DND-41 (cell line): ENCODE data around the gene NR6A1.

Experiments
- EZH2 ChIP-seq: IDR thresholded peaks from 3 replicates; pipeline ENCODE4 v1.6.1; 2012; ENCODE audit warnings: borderline replicate concordance, low read depth, mild to moderate bottlenecking, moderate library complexity, low read length, inconsistent platforms; ENCODE audit not compliant: severe bottlenecking
- TF ChIP-seq, protein P1 (sequence below): IDR thresholded peaks from 2 replicates; pipeline ENCODE4 v1.5.1; 2012; ENCODE audit warnings: borderline replicate concordance, low read length, moderate library complexity, mild to moderate bottlenecking; ENCODE audit not compliant: poor library complexity, severe bottlenecking; ENCODE audit errors: extremely low read depth

- TF ChIP-seq, protein P1, sequence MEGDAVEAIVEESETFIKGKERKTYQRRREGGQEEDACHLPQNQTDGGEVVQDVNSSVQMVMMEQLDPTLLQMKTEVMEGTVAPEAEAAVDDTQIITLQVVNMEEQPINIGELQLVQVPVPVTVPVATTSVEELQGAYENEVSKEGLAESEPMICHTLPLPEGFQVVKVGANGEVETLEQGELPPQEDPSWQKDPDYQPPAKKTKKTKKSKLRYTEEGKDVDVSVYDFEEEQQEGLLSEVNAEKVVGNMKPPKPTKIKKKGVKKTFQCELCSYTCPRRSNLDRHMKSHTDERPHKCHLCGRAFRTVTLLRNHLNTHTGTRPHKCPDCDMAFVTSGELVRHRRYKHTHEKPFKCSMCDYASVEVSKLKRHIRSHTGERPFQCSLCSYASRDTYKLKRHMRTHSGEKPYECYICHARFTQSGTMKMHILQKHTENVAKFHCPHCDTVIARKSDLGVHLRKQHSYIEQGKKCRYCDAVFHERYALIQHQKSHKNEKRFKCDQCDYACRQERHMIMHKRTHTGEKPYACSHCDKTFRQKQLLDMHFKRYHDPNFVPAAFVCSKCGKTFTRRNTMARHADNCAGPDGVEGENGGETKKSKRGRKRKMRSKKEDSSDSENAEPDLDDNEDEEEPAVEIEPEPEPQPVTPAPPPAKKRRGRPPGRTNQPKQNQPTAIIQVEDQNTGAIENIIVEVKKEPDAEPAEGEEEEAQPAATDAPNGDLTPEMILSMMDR, result no peak
- no peak for TF ChIP-seq EZH2
Measured at GRCh38 chr9:124629600-124629999, 141.5 kb downstream of the NR6A1 start.
